Measurements from ENCODE around the gene RELN. TPM values are rescaled to one million over a fixed set of nuclear protein-coding genes. Genes with fewer than 3 reads are reported as not detected.

RELN gene
- total and polyA plus RNA-seq, 2 of the 13 experiments (the other 11 are each of a cell fraction or from before 2014, with no cell fraction given), result 315 to 332 TPM

DNA sequence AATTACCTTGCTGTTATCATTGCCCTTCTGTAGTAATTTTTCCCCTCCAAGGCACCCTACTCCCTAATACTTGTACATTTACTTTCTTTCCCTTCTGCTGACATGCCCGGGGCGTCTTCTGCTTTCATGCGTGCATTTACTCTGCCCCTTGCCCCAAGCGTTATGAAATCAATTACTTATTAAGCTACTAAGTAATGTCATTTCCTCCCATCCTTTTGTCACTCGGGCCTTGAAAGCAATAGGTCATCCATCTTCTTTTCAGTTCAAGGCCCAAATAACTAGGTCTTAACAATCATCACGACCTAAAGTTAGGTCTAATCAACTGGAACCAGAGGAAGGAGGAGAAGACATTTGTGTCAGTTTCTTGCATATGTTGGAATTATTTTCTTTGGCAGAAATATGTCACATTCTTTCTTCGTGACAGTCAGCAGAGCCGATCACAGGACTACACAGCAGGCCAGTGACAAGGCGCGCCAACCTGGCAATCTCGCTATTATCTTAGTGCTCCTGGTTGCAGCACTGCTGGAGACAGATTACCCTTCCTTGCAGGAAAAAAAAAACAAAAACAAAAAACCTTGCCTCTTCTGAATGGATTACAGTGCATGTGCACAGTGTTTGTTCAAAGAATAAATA is 179.2 kb downstream of the RELN start (continued):
- TF ChIP-seq, protein P1, sequence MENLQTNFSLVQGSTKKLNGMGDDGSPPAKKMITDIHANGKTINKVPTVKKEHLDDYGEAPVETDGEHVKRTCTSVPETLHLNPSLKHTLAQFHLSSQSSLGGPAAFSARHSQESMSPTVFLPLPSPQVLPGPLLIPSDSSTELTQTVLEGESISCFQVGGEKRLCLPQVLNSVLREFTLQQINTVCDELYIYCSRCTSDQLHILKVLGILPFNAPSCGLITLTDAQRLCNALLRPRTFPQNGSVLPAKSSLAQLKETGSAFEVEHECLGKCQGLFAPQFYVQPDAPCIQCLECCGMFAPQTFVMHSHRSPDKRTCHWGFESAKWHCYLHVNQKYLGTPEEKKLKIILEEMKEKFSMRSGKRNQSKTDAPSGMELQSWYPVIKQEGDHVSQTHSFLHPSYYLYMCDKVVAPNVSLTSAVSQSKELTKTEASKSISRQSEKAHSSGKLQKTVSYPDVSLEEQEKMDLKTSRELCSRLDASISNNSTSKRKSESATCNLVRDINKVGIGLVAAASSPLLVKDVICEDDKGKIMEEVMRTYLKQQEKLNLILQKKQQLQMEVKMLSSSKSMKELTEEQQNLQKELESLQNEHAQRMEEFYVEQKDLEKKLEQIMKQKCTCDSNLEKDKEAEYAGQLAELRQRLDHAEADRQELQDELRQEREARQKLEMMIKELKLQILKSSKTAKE (CRISPR knock-in tag; IDR thresholded peaks at IDR 0.05; ENCODE audit: borderline replicate concordance), result no peak
- no peak for TF ChIP-seq ZBTB8A (CRISPR knock-in tag; IDR thresholded peaks at IDR 0.05; ENCODE audit: borderline replicate concordance, low read depth)

DNA sequence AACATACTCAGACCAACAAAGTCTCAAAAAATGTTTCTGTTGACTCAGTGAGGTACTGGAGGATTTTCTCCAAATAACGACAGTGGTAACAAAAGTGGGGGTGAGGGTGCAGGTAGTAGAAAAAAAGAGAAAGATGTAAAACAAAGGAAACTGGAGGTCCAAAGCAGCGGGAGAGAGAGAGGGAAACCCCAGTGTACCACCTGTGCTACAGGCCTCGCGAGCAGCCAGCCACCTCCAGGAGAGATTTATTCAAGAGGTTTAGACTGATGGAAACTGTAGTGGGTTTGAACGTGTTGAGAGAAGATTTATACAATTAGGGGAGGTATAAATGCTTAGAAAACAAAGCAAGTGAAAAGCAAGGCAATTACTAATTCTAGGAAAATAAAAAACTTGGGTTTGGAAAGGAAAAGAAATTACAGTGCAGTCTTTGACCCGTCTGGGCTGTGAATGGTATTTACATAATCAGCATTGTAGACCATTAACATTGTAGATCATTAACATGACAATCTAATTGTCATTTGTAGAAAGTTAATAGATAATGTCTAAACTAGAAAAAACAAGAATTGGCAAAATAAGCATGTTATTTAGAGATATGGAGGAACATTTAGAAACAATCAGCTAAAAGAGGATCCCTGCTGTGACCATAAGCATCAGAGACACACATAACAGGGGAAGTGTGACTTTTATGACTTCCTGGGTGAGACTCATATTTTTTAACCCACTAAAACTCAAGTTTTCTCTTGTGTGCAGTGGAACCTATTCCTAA is 180.0 kb downstream of the RELN start:
- intact Hi-C loops (cut with micrococcal nuclease; ENCODE audit: unreplicated experiment), result no loop called here
- no peaks in the 10 kb centered on the region for H4K20me1 ChIP-seq (ENCODE audit: insufficient read depth, low read length)
- peak overlapping the region; percentile 56 for H3K4me2 ChIP-seq (ENCODE audit: low read depth, low read length)
- H3K27me3 ChIP-seq (ENCODE audit: control insufficient read depth in 1 of 2, insufficient read depth in 2 of 2, low read length in 2 of 2), result no peaks in the 10 kb centered on the region
- in situ Hi-C loops (cut with HindIII; ENCODE audit: extremely low pct_ligation_motif_present, low pct_unique_long_range_greater_than_20kb), result no loop called here
- H3K79me2 ChIP-seq (ENCODE audit: insufficient read depth, low read length), result no peaks in the 10 kb centered on the region
- no peak overlapping the region for H2AFZ ChIP-seq (ENCODE audit: low read length)
- ATAC-seq (peak; percentile 25; the same call in 1 of the 3 replicates), FAIRE-seq (no peak), DNase-seq (ENCODE audit: low spot score) (no peak)
- H3K27ac ChIP-seq (ENCODE audit: extremely low read length, insufficient read depth, low read length), result peak overlapping the region; percentile 62
- H3K36me3 ChIP-seq (replicated peaks in 1 of 2; ENCODE audit: control insufficient read depth in 1 of 2, insufficient read depth in 2 of 2, low read length in 2 of 2), result no peaks in the 10 kb centered on the region; a peak in 2 of 5 replicates
- BruUV-seq (replicated peaks), result TSS peak; percentile 24
- peak overlapping the region in 1 of 3 experiments; percentile 3; a peak in 1 of 6 replicates for H3K4me3 ChIP-seq (replicated peaks in 1 of 3; ENCODE audit: insufficient read depth in 1 of 3, low read depth in 2 of 3, low read length in 3 of 3)
- ChIA-PET POLR2A (no interaction called here), CTCF (ENCODE audit: low intra/inter-chr PET ratio, low total read pairs) (no interaction called here)
- 74% methylated on average over 6 of the region's 6 CpGs for WGBS (ENCODE audit: low lambda C conversion rate)
- H3K9ac ChIP-seq (ENCODE audit: insufficient read depth, low read depth, low read length), result no peak overlapping the region; the same call in 1 of the 2 replicates
- TF ChIP-seq ZNF781 (CRISPR knock-in tag; IDR thresholded peaks at IDR 0.05; ENCODE audit: borderline replicate concordance, not compliant biosample characterization) (no peak), KDM3A (CRISPR knock-in tag; IDR thresholded peaks at IDR 0.05; ENCODE audit: low read depth) (no peak), MAFF (IDR thresholded peaks at IDR 0.05; ENCODE audit: low read depth, low read length) (0 out of 2 replicates have a peak, but pooled peaks have one; percentile 8), NFIB (CRISPR knock-in tag; IDR thresholded peaks at IDR 0.05; ENCODE audit: borderline replicate concordance) (no peak)
- TF ChIP-seq, protein P2, sequence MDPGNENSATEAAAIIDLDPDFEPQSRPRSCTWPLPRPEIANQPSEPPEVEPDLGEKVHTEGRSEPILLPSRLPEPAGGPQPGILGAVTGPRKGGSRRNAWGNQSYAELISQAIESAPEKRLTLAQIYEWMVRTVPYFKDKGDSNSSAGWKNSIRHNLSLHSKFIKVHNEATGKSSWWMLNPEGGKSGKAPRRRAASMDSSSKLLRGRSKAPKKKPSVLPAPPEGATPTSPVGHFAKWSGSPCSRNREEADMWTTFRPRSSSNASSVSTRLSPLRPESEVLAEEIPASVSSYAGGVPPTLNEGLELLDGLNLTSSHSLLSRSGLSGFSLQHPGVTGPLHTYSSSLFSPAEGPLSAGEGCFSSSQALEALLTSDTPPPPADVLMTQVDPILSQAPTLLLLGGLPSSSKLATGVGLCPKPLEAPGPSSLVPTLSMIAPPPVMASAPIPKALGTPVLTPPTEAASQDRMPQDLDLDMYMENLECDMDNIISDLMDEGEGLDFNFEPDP (CRISPR knock-in tag; conservative IDR thresholded peaks at IDR 0.05), result 0 out of 2 replicates have a peak, but pooled peaks have one; percentile 24
- peaks cover 50% of the 10 kb centered on the region for H3K4me1 ChIP-seq (ENCODE audit: insufficient read depth, low read length)
- H3K9me3 ChIP-seq (ENCODE audit: low read length), result no peaks in the 10 kb centered on the region
